ENCODE results near the gene SLC9A8.
"Not testable (repeated sequence)": the region's sequence is repeated elsewhere in the genome, so short reads cannot be mapped to it uniquely, and the experiment has no call there.

DNA sequence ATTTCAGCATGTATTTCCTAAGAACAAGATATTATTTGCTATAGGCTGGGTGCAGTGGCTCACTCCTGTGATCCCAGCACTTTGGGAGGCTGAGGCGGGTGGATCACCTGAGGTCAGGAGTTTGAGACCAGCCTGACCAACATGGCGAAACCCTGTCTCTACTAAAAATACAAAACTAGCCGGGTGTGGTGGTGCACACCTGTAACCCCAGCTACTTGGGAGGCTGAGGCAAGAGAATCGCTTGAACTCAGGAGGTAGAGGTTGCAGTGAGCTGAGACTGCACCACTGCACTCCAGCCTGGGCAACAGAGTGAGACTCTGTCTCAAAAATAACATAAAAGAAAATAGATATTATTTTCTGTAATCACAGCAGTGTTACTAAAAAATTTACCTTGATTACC lies 30.2 kb upstream of the SLC9A8 start:
- TF ChIP-seq CTCF (IDR thresholded peaks at IDR 0.05; ENCODE audit: insufficient read depth, low read length, poor library complexity, severe bottlenecking); EZH2phosphoT487 (conservative IDR thresholded peaks at IDR 0.05; ENCODE audit: low read length): not testable (repeated sequence)
